OCI-LY3 (cell line): ENCODE measurements around the gene SPATS2L.

Source experiments
- H2AFZ ChIP-seq: fragments of 200-600, 300-600 bp; shearing (Covaris generic); 2 replicates; pipeline ENCODE4 v1.6.0; 2014; ENCODE audit warnings: antibody characterized with exemption, low read depth, low read length
- H3K27ac ChIP-seq: fragments of 200-600, 300-600 bp; sonication (generic); 2 replicates; pipeline ENCODE4 v1.5.1; 2014; ENCODE audit warnings: mild to moderate bottlenecking, low read length, moderate library complexity, mixed read lengths
- H3K27me3 ChIP-seq: fragments of 200-600, 300-600 bp; sonication (generic); 2 replicates; pipeline ENCODE4 v1.6.1; 2014; ENCODE audit warnings: low read depth, low read length, mixed read lengths
- H3K36me3 ChIP-seq: fragments of 200-600, 300-600 bp; sonication (generic); replicated peaks from 2 replicates; pipeline ENCODE3; 2014; ENCODE audit warnings: low read depth, low read length, mixed read lengths
- H3K4me1 ChIP-seq: fragments of 300-600, 200-600 bp; sonication (generic); 2 replicates; pipeline ENCODE4 v1.6.1; 2014; ENCODE audit warnings: low read length, mixed read lengths
- H3K4me2 ChIP-seq: fragments of 200-600, 300-600 bp; sonication (generic); 2 replicates; pipeline ENCODE4 v1.6.1; 2014; ENCODE audit warnings: low read length, mixed read lengths
- H3K4me3 ChIP-seq: fragments of 300-600, 200-600 bp; sonication (generic); 2 replicates; pipeline ENCODE4 v1.5.1; 2014; ENCODE audit warnings: antibody characterized with exemption, mild to moderate bottlenecking, low read length, moderate library complexity
- H3K79me2 ChIP-seq: fragments of 300-600, 200-600 bp; shearing (Covaris generic); 2 replicates; pipeline ENCODE4 v1.6.1; 2014; ENCODE audit warnings: mild to moderate bottlenecking, low read length, mixed read lengths
- H3K9ac ChIP-seq: fragments of 300-600, 200-600 bp; shearing (Covaris generic); 2 replicates; pipeline ENCODE4 v1.6.0; 2014; ENCODE audit warnings: mild to moderate bottlenecking, low read length, moderate library complexity
- H3K9me3 ChIP-seq: fragments of 200-600, 300-600 bp; shearing (Covaris generic); 2 replicates; pipeline ENCODE4 v1.6.1; 2014; ENCODE audit warnings: low read length, mixed read lengths; ENCODE audit not compliant: insufficient read depth
- H4K20me1 ChIP-seq: fragments of 200-600, 300-600 bp; sonication (generic); 2 replicates; pipeline ENCODE4 v1.6.1; 2016; ENCODE audit warnings: low read length, mixed read lengths; ENCODE audit not compliant: insufficient read depth
- EZH2phosphoT487 ChIP-seq: fragments of 200-600 bp; shearing (Covaris generic); IDR thresholded peaks from 2 replicates; pipeline ENCODE4 v1.6.1; 2018; ENCODE audit warnings: antibody characterized with exemption, mixed run types, low read depth
- TF ChIP-seq, protein P1 (sequence below): fragments of 200-600, 300-600 bp; sonication (generic); IDR thresholded peaks from 2 replicates; pipeline ENCODE4 v1.5.1; 2014; ENCODE audit warnings: antibody characterized with exemption, low read length, low read depth

The SPATS2L gene

DNA sequence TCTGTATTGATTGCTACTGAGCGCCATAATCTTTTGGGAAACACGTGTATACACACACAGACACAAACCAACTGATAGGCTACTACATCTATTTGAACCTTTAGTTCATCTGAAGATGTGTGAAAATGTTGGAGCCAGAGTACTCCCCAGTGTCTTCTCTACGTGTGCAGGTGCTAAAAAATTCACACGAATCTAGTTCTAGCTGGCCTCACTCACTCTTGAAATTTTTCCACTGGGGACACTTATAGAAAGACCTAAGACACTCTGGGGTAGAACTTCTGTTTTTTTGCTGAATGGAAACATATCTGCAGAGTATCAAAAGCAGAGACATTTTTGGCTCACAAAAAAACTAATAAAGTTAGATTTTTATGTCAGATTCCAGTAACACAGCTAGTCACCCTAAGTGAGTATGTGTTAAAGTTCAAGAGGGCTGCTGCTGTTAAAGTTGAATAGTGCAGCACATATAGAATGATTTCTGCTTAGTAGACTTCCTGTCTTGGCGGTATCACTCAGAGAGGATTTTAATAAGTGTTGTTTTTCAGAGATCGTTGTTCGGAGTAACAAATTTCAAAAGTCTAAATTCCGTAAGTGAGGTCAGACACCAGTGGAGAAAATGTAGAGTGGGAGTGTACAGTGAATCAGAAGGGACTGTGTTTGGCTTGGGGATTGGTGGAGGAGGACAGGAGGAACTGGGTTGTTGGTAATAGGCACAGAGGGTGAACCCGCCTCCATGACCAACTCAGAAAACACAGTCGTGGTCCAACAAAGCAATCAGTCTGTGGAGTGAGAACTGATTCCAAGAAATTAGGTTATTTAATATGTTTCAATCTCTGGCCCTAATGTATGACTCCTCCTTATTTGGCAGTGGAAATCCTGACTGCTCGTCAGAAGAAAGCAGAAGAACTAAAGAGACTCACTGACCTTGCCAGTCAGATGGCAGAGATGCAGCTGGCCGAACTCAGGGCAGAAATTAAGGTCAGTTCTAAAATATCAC lies 160.2 kb downstream of the SPATS2L start:
- TF ChIP-seq, protein P1, sequence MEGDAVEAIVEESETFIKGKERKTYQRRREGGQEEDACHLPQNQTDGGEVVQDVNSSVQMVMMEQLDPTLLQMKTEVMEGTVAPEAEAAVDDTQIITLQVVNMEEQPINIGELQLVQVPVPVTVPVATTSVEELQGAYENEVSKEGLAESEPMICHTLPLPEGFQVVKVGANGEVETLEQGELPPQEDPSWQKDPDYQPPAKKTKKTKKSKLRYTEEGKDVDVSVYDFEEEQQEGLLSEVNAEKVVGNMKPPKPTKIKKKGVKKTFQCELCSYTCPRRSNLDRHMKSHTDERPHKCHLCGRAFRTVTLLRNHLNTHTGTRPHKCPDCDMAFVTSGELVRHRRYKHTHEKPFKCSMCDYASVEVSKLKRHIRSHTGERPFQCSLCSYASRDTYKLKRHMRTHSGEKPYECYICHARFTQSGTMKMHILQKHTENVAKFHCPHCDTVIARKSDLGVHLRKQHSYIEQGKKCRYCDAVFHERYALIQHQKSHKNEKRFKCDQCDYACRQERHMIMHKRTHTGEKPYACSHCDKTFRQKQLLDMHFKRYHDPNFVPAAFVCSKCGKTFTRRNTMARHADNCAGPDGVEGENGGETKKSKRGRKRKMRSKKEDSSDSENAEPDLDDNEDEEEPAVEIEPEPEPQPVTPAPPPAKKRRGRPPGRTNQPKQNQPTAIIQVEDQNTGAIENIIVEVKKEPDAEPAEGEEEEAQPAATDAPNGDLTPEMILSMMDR: no peak
- no peak for TF ChIP-seq EZH2phosphoT487
- peak overlapping the region; percentile 26; the same call in 1 of the 2 replicates for H2AFZ ChIP-seq

GRCh38 chr2:200467806-200468681 lies 161.6 kb downstream of the SPATS2L start:
- Histone ChIP-seq H3K27ac (no peak overlapping the region), H3K9ac (no peak overlapping the region), H3K79me2 (no peaks in the 10 kb centered on the region), H3K4me1 (peaks cover 22% of the 10 kb centered on the region), H3K27me3 (no peaks in the 10 kb centered on the region), H3K4me2 (no peak overlapping the region), H3K4me3 (no peak overlapping the region), H2AFZ (no peak overlapping the region), H3K36me3 (no peaks in the 10 kb centered on the region), H3K9me3 (no peaks in the 10 kb centered on the region), H4K20me1 (no peaks in the 10 kb centered on the region)
- TF ChIP-seq, protein P1: no peak
- no peak for TF ChIP-seq EZH2phosphoT487

More for the DNA sequence above, 160.2 kb downstream of the SPATS2L start:
- H3K4me3 ChIP-seq: peak overlapping the region; percentile 64
- peaks cover 9% of the 10 kb centered on the region for H3K4me1 ChIP-seq
- no peak overlapping the region for H3K27ac ChIP-seq
- H3K79me2 ChIP-seq: no peaks in the 10 kb centered on the region
- H3K36me3 ChIP-seq: no peaks in the 10 kb centered on the region
- no peaks in the 10 kb centered on the region for H3K9me3 ChIP-seq
- no peak overlapping the region for H3K9ac ChIP-seq
- H3K4me2 ChIP-seq: peak overlapping the region; percentile 56
- no peaks in the 10 kb centered on the region for H3K27me3 ChIP-seq
- H4K20me1 ChIP-seq: no peaks in the 10 kb centered on the region

GRCh38 chr2:200469708-200470211 lies 163.3 kb downstream of the SPATS2L start:
- H3K79me2 ChIP-seq: no peaks in the 10 kb centered on the region
- H2AFZ ChIP-seq: no peak overlapping the region
- H4K20me1 ChIP-seq: no peaks in the 10 kb centered on the region
- no peak overlapping the region for H3K9ac ChIP-seq
- H3K9me3 ChIP-seq: no peaks in the 10 kb centered on the region
- TF ChIP-seq, protein P1: no peak
- no peak for TF ChIP-seq EZH2phosphoT487
- no peaks in the 10 kb centered on the region for H3K36me3 ChIP-seq
- H3K4me1 ChIP-seq: peaks cover 22% of the 10 kb centered on the region
- no peak overlapping the region for H3K27ac ChIP-seq
- H3K4me2 ChIP-seq: no peak overlapping the region
- no peak overlapping the region for H3K4me3 ChIP-seq
- no peaks in the 10 kb centered on the region for H3K27me3 ChIP-seq
